Stimulated activated CD4-positive, alpha-beta T cell treated with anti-CD3 and anti-CD28 coated beads, Interleukin-1b, Interleukin-23, amount 100 ng/mL, for 48 hours (primary cell): ENCODE data around the gene SLC9A7.
A peak's percentile ranks its signal among the peaks of the same experiment; 100 is the strongest.

Experiments used
- DNase-seq: peaks from one replicate; pipeline ENCODE4 v3.0.0-alpha.2; 2020

Gene SLC9A7

DNA sequence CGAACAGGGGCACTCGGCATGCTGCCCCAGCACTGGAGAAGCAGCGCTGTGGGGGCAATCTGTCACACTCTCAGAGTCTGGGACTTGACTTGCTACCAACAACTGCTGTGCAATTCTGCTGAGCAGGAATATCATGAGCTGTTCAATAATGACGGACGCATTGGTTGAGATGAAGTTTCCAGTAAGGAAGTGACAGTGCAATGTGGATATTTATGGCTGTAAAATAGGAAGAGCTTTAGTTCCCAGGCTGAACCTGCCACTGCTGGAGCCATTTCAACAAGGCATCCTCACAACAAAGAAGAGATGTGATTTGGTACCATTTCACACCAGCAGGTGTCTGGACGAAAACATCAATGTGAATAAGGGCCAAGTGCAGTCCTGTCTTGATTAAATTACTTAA, 161.1 kb downstream of the SLC9A7 start:
- DNase-seq: no peak

DNA sequence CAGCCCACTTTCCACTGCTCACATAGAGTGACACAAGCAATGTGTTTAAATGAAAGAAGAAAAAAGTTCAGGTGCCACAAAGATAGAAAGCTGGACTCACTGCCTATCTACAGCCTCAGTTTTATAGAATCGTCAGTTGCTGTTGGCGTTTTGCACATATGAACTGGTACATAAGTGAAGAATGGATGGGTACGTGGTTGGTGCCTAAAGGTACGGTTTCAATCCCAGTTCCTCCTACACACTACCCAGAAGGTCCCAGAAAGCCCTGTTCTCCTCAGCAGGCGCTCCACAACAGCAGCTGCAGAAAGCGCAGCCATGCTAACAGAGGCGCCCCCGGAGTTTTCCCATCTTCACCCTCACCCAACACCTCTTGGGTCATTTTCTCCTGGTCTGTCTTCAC, 161.7 kb downstream of the SLC9A7 start:
- no peak for DNase-seq

DNA sequence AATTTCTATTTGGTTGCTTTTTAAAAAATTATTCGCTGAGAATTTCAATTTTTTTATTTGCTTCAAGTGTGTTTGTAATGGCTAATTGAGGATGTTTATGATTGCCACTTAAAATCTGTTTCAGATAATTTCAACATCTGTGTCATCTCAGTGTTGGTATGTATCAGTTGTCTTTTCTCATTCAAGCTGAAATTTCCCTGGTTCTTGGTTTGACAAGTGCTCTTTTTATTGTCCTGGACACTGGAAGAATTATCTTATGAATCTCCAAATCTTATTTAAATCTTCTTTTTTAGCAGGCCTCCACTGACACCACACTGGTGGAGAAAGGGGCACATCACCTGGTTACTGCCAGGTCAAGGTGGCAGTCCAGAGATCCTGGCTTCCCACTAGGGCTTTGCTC, 163.8 kb downstream of the SLC9A7 start:
- no peak for DNase-seq

DNA sequence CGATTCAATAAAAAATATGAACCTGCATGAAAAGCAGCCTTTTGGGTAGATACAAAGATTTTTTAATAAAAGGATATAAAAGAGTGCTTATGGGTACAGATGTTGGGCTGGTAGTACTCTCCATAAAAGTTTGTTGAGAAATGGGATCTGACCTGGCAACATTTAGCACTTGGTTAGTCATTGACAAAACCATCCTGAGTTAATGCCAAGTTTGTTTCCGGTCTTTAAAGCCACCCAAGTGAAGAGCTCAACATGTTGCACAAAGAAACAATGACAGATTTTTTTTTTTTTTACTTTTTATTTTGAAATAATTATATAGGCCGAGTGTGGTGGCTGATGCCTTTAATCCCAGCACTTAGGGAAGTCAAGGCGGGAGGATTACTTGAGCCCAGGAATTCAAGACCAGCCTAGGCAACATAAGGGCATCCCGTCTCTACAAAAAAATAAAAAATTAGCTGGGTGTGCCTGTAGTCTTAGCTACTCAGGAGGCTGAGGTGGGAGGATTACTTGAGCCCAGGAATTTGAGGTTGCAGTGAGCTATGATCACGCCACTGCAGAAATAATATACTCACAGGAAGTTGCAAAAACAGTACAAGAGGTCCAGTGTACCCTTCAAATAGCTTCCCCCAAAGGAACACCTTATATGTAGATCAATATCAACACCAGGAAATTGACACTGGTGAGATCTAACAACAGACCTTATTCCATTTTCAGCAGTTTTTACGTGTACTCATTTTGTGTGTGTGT, 168.8 kb downstream of the SLC9A7 start:
- DNase-seq: no peak

DNA sequence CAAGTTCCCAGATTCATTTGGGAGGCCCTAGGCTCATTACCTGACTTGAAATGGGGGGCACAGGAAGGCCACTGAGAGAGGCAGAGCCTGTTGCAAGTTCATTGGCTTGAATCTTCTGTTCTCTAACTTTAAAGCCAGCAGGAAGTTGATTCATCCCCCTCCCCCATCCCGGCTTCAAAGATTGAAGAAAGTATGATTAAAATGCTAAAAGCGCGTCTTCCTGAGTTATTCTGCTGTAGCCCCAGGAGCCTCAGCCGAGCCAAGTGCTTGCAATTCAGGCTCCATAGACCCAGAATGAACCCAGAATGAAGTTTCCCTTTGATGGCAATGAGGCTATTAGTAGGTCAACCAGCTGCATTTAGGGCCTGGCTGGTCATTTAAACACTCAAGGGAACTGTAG, 170.7 kb downstream of the SLC9A7 start:
- DNase-seq: peak; percentile 32

DNA sequence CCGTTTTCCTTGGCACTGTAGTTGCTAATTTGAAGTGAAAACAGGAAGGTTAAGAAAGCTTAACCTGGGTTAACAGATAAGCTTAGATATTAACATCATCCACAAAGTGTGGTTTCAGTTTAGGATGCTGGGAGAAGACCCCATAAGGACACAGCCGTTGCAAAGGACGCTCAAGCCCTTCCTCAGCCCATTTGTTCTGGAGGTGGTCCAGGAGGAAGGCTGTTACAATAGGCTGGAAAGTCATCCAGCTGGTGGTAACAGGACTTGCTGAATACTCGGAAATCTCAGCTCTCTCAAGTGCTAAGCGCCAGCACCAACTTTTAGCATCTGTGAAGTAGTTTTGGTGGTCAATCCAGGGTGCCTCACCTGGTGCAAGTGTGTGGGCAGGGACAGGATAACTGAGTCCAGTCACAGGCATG, 171.2 kb downstream of the SLC9A7 start:
- DNase-seq: no peak

DNA sequence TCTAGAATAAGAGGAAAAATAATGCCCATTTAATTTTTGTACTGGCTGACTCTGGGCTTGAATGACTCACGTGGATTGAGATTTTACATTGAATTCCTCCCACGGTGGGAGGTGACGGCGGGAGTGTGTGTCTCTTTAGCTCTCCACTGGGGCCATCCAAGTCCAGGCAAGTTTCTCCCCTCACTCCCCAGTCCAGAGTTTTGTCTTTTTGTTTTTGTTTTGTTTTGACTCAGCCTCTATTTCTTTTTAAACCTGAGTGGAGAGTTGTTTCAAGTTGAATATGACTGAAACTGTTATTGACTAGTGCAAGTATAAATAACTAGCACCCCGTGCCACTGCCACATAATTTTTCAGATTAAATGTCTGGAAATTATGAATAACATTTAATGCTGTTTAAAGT, 171.8 kb downstream of the SLC9A7 start:
- no peak for DNase-seq

DNA sequence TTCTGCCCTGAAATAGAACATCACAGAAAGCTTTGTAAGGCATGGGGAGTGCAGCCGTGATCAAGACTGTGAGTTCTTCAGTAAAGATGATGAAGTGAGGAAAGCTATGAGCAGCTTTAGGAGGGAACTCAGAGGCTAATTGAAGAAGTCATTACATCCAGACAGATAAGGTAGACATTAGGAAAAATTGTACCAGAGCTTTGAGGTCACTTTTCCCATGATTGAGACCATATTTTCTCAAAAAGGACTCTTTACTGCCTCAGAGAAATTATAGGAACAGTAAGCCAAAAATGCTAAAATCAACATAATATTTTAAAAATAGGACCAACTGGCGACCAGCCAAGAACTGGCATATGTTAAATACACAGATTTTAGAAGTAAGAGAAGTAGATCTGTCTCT, 174.2 kb downstream of the SLC9A7 start:
- no peak for DNase-seq

DNA sequence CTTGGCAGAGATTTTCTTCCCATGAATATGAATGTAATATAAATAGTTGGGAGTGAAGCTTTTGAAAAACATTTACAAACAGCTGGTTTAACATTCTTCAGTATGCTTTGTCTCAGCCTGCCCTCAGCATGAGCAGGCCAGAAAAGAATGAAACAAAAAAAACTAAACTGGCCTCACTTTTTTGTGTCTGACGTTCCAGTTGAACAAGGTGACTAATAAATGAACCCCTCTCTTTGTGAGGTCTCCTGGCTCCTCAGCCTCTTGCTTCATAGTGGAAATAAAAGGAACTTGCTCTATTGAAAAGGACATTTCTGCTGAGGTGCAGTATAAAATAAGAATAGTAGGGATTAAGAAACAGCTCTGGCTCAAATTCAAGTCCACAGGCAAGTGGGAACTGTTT, 176.0 kb downstream of the SLC9A7 start:
- DNase-seq: no peak

DNA sequence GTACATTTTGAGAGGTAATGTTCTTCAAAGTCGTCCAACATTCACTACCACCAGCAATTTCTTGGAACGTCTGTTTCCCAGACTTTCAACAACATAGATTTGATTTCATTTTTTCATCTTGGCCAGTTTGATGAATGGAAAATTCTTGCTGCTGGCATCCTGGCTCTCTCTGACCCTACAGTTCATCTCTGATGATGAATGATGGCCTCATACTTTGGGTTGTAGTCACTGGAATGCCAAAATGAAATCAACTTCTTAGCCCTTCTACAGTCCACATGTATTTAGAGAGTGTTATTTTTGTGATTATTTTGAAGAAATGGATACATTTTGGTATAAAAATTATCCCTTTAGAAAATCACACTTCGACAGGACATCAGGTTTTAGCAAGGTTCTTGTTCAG, 176.6 kb downstream of the SLC9A7 start:
- DNase-seq: no peak

DNA sequence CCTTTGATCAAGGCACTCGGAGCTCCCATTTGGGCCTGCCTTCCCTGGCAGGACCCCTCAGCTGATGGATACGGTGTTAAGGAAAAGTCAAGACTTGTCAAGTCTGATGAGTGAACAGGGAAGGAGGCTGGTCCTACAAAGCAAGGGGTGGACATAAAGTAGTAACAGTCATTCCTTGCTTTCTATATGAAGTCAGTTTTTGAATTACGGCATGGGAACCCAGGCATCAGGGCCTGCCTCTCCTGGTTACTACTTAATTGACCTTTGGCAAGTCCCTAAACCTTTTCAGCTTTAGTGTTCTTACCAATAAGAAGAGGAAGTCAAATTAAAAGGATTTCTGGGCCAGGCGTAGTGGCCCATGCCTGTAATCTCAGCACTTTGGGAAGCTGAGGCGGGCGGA, 178.3 kb downstream of the SLC9A7 start:
- DNase-seq: no peak

DNA sequence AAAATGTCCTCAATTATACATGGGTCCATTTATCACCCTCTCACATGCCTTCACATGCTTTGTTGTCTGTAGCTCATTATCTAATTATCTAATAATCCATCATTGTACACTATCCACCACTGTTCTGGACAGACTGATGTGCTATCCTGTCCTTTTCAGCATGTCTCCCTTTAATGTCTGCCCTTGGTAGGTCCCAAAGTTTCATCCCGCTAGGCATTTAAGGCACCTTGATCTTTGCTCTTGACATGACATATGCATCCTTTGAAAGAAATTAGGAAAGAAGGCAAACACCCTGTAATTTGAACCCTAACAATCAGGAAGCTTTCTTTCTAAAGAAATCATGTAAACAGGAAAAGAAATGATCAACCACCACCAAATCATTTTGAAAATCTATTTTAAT, 179.7 kb downstream of the SLC9A7 start:
- DNase-seq: no peak

DNA sequence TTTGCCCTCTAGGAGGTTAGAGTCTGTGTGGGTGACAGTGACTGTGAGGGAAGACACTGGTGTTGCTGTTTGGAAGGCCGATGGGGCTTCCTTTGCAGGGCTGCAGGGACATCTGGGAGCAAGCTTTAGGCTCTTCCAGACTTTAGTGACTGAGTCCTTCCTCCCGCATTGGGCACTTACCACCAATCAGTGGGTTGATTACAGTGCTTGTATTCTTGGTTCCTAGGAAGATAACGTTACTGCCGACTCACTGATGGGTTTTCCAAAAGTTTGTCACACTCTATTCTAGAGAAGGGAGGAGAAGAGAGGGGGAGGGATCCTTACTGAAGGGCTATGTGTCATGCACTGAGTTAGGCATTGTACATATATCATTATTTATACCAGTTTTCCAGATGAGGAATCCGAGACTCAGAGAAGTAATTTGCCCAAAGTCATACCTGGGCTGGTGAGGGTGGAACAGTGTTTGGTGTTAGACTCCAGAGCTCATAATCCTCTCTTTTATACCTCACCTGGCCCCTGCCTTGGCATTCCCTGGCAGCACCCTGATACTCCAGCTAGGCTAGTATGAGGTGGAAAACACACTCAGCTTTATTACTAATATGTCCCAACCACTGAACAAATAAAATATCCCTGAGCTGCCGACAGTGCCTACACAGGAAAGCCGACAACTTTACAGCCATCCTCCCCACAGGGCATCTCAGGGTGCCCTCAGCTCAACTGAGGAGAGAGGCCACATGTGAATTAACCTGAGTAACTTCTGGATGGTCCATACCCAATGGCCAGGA, 181.5 kb downstream of the SLC9A7 start:
- no peak for DNase-seq

DNA sequence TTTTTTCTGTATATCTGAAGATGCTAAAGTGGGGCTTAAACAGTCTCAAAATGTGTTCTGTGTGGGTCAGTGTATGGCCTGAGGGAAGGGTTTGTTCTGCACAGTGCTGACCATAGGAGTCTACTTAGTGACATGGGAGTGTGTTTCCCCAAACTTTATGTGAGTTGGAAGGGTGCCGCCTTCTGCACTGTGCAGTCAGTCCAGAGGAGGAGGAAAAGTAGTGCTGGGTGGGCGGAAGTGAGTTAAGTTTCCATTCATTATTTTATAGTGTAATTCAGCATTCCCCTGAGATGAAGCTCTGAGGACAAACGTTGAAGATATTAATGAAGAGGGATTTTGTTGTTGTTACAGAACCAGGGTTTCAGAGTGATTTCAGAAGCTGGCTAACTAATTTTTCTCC, 182.5 kb downstream of the SLC9A7 start:
- DNase-seq: no peak

DNA sequence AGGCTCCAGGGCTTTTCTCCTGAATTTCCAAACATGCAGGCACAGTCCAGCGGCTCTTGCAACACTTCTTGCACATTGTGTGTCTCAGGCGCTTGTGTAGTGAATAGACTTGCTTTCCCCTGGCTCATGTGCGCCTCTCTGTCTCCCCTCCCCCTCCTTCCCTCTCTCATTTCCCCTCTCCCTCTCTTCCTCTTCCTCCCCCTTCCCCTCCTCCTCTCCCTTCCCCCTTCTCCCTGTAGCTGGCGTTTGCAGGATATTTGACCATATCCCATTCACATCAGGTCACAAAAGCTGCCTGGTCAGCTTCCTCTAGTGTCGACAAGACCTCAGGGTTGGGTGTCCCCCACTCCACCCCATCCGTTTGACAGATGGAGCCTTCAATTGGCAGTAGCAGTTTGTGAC, 182.9 kb downstream of the SLC9A7 start:
- DNase-seq: no peak

DNA sequence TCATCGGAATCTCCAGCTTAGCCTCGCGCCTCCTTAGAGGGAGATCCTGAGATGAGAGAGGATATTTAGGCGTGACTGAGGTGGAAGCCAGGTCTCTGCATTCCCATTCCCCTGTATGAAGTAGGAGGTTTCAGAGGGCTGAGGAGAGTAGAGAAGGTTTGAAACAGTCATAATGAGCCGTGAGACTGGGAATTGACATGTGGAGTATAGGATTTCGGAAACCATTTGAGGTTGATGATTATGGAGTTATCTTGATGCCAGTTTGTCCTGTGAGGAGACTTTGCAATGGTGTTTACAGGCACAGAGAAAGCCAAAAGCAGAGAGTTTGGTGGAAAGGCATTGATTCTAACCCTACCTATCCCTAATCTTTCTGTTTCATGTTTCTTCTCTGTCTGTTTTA, 183.3 kb downstream of the SLC9A7 start:
- no peak for DNase-seq

DNA sequence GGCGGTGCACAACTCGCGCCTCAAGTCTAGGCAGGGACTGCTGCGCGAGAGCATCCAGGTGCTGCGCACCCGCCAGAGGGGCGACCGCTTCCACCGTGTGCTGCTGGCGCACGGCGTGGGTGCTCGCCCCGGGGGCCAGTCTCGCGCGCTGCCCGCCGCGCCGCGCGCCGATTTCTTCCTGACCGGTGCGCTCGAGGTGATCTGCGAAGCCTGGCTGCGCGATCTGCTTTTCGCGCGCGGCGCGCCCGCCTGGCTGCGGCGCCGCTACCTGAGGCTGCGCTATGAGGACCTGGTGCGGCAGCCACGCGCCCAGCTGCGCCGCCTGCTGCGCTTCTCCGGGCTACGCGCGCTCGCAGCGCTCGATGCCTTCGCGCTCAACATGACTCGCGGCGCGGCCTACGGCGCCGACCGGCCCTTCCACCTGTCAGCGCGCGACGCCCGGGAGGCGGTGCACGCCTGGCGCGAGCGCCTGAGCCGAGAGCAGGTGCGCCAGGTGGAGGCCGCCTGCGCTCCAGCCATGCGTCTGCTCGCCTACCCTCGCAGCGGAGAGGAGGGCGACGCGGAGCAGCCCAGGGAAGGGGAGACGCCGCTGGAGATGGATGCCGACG, 184.0 kb downstream of the SLC9A7 start:
- DNase-seq: peak; percentile 32

DNA sequence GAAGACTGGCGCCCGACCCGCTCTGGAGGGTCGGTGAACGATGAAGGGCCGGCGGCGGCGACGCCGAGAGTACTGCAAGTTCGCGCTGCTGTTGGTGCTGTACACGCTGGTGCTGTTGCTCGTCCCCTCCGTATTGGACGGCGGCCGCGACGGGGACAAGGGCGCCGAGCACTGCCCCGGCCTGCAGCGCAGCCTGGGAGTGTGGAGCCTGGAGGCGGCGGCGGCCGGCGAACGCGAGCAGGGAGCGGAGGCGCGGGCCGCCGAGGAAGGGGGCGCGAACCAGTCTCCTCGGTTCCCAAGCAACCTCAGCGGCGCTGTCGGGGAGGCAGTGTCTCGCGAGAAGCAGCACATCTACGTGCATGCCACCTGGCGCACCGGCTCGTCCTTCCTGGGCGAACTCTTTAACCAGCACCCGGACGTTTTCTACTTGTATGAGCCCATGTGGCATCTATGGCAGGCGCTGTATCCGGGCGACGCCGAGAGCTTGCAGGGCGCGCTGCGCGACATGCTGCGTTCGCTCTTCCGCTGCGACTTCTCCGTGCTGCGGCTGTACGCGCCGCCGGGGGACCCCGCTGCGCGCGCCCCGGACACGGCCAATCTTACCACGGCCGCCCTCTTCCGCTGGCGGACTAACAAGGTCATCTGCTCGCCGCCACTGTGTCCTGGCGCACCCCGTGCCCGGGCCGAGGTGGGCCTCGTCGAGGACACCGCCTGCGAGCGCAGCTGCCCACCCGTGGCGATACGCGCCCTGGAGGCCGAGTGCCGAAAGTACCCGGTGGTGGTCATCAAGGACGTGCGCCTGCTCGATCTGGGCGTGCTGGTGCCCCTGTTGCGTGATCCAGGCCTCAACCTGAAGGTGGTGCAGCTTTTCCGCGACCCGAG, 184.8 kb downstream of the SLC9A7 start:
- peak; percentile 68 for DNase-seq

DNA sequence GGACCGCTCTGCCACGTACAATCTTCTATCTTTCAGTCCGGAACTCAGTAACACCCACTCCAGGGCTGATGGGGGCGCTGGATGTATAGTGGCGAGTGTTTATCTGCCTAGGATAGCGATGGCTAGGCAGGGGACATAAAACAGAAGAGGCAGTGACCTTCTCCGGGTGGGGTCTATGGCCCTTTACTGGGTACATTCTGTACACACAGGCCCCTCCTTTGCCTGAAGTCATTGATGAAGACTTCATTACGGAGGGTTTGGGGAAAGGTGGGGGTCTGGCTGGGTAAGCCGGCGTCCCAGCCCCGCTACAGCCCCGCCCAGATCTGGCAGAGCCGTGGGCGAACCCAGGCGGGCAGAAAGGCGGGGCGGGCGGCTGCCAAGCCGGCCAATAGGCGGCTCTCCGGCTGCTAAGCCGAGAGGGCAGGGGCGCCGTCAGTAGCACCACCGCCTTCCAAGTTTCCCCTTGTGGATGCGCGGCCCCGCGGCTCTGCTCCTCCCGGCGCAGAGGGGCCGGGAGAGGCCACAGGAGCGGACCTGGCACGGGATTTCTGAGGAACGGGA, 185.5 kb downstream of the SLC9A7 start, which contains the start of gene CHST7:
TSS of gene CHST7 (plus strand) at position 435 of the 561 bp plus-strand sequence. CDS start 167 bp downstream, outside the sequence.
- DNase-seq: peak; percentile 48

DNA sequence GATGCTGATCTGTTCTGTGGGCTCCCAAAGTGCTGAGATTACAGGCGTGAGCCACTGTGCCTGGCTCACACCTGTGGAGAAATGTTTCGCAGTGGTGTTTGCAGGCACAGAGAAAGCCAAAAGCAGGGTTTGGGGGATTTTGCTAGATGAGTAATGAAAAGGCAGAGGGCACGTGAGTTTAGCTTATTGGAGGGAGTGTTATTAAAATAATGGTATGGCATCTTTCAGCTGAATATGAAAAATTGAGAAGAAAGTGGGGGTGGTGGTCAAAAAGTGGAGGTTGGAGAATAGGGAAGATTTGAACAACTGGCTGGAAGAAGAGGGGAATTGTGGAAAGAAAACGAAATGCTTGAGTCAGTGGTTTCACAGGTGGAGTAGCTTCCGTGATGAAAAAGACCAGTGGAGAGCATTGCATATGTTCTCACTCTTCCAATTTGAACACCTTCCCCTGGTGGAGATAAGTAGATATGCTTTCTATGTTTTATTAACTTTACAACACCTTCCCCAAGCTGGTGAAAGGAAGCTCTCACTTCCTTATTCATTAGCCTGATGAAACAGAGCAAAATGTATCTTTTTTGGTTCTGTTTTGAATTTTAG, 186.5 kb downstream of the SLC9A7 start:
- DNase-seq: peak; percentile 62

DNA sequence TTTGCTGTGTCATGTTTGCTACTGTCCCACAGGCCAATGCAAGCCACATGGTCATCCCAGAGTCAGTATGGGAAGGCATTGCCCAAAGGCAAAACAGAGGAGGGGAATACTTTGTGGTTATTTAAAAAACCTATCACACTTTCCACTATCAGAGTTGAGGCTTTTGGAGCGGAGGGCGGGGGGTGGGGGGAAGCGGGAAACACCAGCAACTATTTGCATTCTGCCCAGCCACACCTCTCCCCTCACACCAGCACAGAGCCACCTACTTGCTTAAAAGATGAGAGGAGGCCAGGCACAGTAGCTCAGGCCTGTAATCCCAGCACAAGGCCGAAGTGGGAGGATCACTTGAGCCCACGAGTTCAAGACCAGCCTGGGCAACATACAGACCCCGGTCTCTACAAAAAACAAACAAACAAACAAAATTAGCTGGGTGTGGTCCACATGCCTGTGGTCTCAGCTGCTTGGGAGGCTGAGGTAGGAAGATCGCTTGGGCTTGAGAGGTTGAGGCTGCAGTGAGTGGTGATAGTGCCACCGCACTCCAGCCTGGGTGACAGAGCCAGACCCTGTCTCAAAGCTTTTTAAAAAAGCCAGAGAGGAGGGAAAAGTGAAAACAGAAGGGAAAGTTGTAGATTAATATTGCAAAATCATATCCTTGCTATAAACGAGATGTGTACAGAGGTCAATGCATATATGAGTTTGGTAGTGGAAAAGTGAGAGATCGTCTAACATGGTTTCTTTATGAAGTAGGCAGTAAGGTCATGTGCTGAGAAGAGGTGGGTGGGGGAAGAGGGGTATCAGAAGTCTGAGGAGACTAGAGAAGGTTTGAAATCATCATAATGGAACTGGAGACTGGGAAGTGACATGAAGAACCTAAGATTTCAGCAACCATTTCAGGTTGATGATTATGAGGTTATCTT, 187.2 kb downstream of the SLC9A7 start:
- DNase-seq: no peak
